C4-2B (cell line): ENCODE measurements around the gene RBM6.

Experiments
- H3K27ac ChIP-seq: fragments of 450-650 bp; 2 replicates; pipeline ENCODE4 v1.5.1; 2017
- CTCF ChIP-seq: fragments of 450-650 bp; conservative IDR thresholded peaks from 2 replicates; pipeline ENCODE4 v1.5.1; 2017; ENCODE audit warnings: mild to moderate bottlenecking
- ZFX ChIP-seq: fragments of 450-650 bp; IDR thresholded peaks from 2 replicates; pipeline ENCODE4 v1.6.1; 2017

The RBM6 gene

GRCh38 chr3:49968346-49968745, 28.4 kb downstream of the RBM6 start:
- TF ChIP-seq ZFX, result no peak
- TF ChIP-seq CTCF, result no peak
- H3K27ac ChIP-seq, result no peak overlapping the region

- no peak overlapping the region for H3K27ac ChIP-seq
- TF ChIP-seq ZFX (no peak), CTCF (no peak)
These were observed 32.7 kb downstream of the RBM6 start for GRCh38 chr3:49972656-49973055.

- H3K27ac ChIP-seq, result no peak overlapping the region
- TF ChIP-seq ZFX (no peak), CTCF (no peak)
These were observed 37.0 kb downstream of the RBM6 start for GRCh38 chr3:49976942-49977341.

GRCh38 chr3:49984394-49984793, 44.4 kb downstream of the RBM6 start:
- H3K27ac ChIP-seq, result no peak overlapping the region
- TF ChIP-seq CTCF, result no peak
- TF ChIP-seq ZFX, result no peak

GRCh38 chr3:49992326-49992725, 52.4 kb downstream of the RBM6 start:
- no peak overlapping the region for H3K27ac ChIP-seq
- TF ChIP-seq CTCF, result no peak
- TF ChIP-seq ZFX, result no peak

GRCh38 chr3:49994476-49994875, 54.5 kb downstream of the RBM6 start:
- no peak for TF ChIP-seq ZFX
- TF ChIP-seq CTCF, result no peak
- no peak overlapping the region for H3K27ac ChIP-seq

GRCh38 chr3:49996016-49996415, 56.1 kb downstream of the RBM6 start:
- H3K27ac ChIP-seq, result no peak overlapping the region
- TF ChIP-seq ZFX (no peak), CTCF (no peak)
